Brain microvascular endothelial cell (primary cell): ENCODE measurements around the gene CSDE1.

ENCODE experiments used
- DNase-seq: peaks from one replicate; pipeline ENCODE4 v3.0.0-alpha.2; 2020
- H3K27ac ChIP-seq: fragments of 250-450 bp; sonication (Bioruptor Pico); 2 replicates; pipeline ENCODE4 v1.5.1; 2020; ENCODE audit warnings: mild to moderate bottlenecking, moderate library complexity
- H3K27me3 ChIP-seq: fragments of 250-450 bp; sonication (Bioruptor Pico); replicated peaks from 2 replicates; pipeline ENCODE4 v1.5.1; 2020; ENCODE audit warnings: mild to moderate bottlenecking
- H3K36me3 ChIP-seq: fragments of 250-450 bp; sonication (Bioruptor Pico); replicated peaks from 2 replicates; pipeline ENCODE4 v1.5.1; 2020; ENCODE audit warnings: mild to moderate bottlenecking
- H3K4me3 ChIP-seq: 2 replicates; pipeline ENCODE4 v1.5.1; 2011; ENCODE audit warnings: low read depth, mild to moderate bottlenecking, control low read depth, low read length, moderate library complexity
- CTCF ChIP-seq: IDR thresholded peaks from 2 replicates; pipeline ENCODE4 v1.5.1; 2011; ENCODE audit warnings: low read depth, mild to moderate bottlenecking, moderate library complexity, low read length, control low read depth, inconsistent platforms; ENCODE audit errors: missing control alignments
- in situ Hi-C: cut with HindIII; loops from 2 replicates; pipeline ENCODE4 v1.10.0; 2017; ENCODE audit warnings: low sequenced_read_pairs, low pct_ligation_motif_present

Gene CSDE1

GRCh38 chr1:114671011-114671938 is 86.5 kb downstream of the CSDE1 start:
- in situ Hi-C loops: no loop called here
- Histone ChIP-seq H3K27ac (no peak overlapping the region), H3K36me3 (no peaks in the 10 kb centered on the region), H3K4me3 (no peak overlapping the region), H3K27me3 (no peaks in the 10 kb centered on the region)
- TF ChIP-seq CTCF: peak; percentile 19
- no peak for DNase-seq

- in situ Hi-C loops: no loop called here
- TF ChIP-seq CTCF: peak; percentile 18
- DNase-seq: peak; percentile 86
- H3K36me3 ChIP-seq: no peaks in the 10 kb centered on the region
- peak overlapping the region; percentile 5 for H3K27ac ChIP-seq
- H3K4me3 ChIP-seq: peak overlapping the region; percentile 76
- H3K27me3 ChIP-seq: no peaks in the 10 kb centered on the region
Measured at GRCh38 chr1:114670083-114671010, 87.4 kb downstream of the CSDE1 start.

GRCh38 chr1:114669562-114670082 is 88.2 kb downstream of the CSDE1 start, which contains the start of gene DENND2C:
Gene DENND2C (minus strand): TSS chr1:114670049. CDS start chr1:114625984, 44,065 bp downstream.
- Histone ChIP-seq H3K27ac (peak within 1 kb of the TSS; percentile 5), H3K4me3 (peak within 1 kb of the TSS; percentile 76), H3K36me3 (no peaks in the 10 kb centered on the region), H3K27me3 (no peaks in the 10 kb centered on the region)
- peak; percentile 20 for TF ChIP-seq CTCF
- DNase-seq: no peak
- in situ Hi-C loops: no loop called here

GRCh38 chr1:114668784-114669561 is 88.8 kb downstream of the CSDE1 start:
- TF ChIP-seq CTCF: no peak
- Histone ChIP-seq H3K4me3 (peak overlapping the region; percentile 76), H3K36me3 (no peaks in the 10 kb centered on the region), H3K27me3 (no peaks in the 10 kb centered on the region), H3K27ac (no peak overlapping the region)
- in situ Hi-C loops: no loop called here
- no peak for DNase-seq

- Histone ChIP-seq H3K4me3 (no peak overlapping the region), H3K27me3 (no peaks in the 10 kb centered on the region), H3K27ac (no peak overlapping the region), H3K36me3 (no peaks in the 10 kb centered on the region)
- DNase-seq: no peak
- no peak for TF ChIP-seq CTCF
- in situ Hi-C loops: no loop called here
Measured at GRCh38 chr1:114668373-114668772, 89.4 kb downstream of the CSDE1 start.
